Ishikawa (cell line): ENCODE results near the gene DMPK.

ENCODE experiments used
- CEBPB ChIP-seq: IDR thresholded peaks from 2 replicates; pipeline ENCODE4 v1.6.1; 2012
- EGR1 ChIP-seq: IDR thresholded peaks from 2 replicates; pipeline ENCODE4 v1.6.1; 2012
- NFIC ChIP-seq: IDR thresholded peaks from 2 replicates; pipeline ENCODE4 v1.6.1; 2012
- RAD21 ChIP-seq: IDR thresholded peaks from 2 replicates; pipeline ENCODE4 v1.6.1; 2012; ENCODE audit warnings: low read depth
- TAF1 ChIP-seq: IDR thresholded peaks from 2 replicates; pipeline ENCODE4 v1.6.1; 2012; ENCODE audit warnings: low read depth, mild to moderate bottlenecking
- TEAD4 ChIP-seq: IDR thresholded peaks from 2 replicates; pipeline ENCODE4 v1.6.1; 2012
- YY1 ChIP-seq: IDR thresholded peaks from 2 replicates; pipeline ENCODE4 v1.6.1; 2012; ENCODE audit warnings: low read depth
- ZBTB7A ChIP-seq: IDR thresholded peaks from 2 replicates; pipeline ENCODE4 v1.6.1; 2012; ENCODE audit warnings: low read depth
- TF ChIP-seq, protein P1 (sequence below): IDR thresholded peaks from 2 replicates; pipeline ENCODE4 v1.6.1; 2012

GRCh38 chr19:45784096-45784495, 1.8 kb upstream of the DMPK start:
- TF ChIP-seq, protein P1, sequence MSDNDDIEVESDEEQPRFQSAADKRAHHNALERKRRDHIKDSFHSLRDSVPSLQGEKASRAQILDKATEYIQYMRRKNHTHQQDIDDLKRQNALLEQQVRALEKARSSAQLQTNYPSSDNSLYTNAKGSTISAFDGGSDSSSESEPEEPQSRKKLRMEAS, result no peak
- TF ChIP-seq TAF1 (no peak), NFIC (no peak), CEBPB (no peak), YY1 (no peak), ZBTB7A (no peak), EGR1 (no peak), TEAD4 (no peak), RAD21 (no peak)
